Caco-2 (cell line): ENCODE data around the gene DHRS9. TPM values are rescaled to one million over a fixed set of nuclear protein-coding genes. Genes with fewer than 3 reads are reported as not detected.

Source experiments
- BruUV-seq: library from RNA; stranded (reverse); fragments of 400-500 nt; replicated peaks from 2 replicates; lab custom pipeline; 2021; lab: Mats Ljungman, UMichigan
- CTCF ChIA-PET: fragments of 300-600 bp; sonication (Branson Sonifier 250); formaldehyde crosslinking; loops from one replicate; lab custom pipeline; 2022; ENCODE audit warnings: antibody characterized with exemption; lab: Charles Lee
- POLR2A ChIA-PET: fragments of 300-600 bp; sonication (Branson Sonifier 250); formaldehyde crosslinking; loops from one replicate; lab custom pipeline; 2022; ENCODE audit warnings: antibody characterized with exemption; lab: Charles Lee
- DNase-seq, 2 experiments: peaks; one replicate each; pipeline versions ENCODE4 v3.0.0 to v3.0.0-alpha.2; 2020 to 2022
- H3K27me3 ChIP-seq: replicated peaks from 2 replicates; pipeline ENCODE4 v1.6.0; 2011; ENCODE audit warnings: low read length; ENCODE audit not compliant: control insufficient read depth, insufficient read depth
- H3K36me3 ChIP-seq: 2 replicates; pipeline ENCODE4 v1.5.1; 2011; ENCODE audit warnings: low read length; ENCODE audit not compliant: control insufficient read depth, insufficient read depth
- H3K4me1 ChIP-seq: fragments of 250-450 bp; sonication (Bioruptor Pico); 2 replicates; pipeline ENCODE4 v1.5.1; 2020; ENCODE audit warnings: mild to moderate bottlenecking
- H3K4me3 ChIP-seq: 2 replicates; pipeline ENCODE4 v1.5.1; 2011; ENCODE audit warnings: low read depth, mild to moderate bottlenecking, control low read depth, low read length
- H3K9me3 ChIP-seq: fragments of 250-450 bp; sonication (Bioruptor Pico); 2 replicates; pipeline ENCODE4 v1.5.1; 2020; ENCODE audit warnings: mild to moderate bottlenecking, moderate library complexity
- H3K27ac Mint-ChIP-seq: one replicate; pipeline ENCODE4 v1.8.0; 2022; ENCODE audit warnings: mixed read lengths; ENCODE audit not compliant: unreplicated experiment
- H3K27me3 Mint-ChIP-seq: one replicate; pipeline ENCODE4 v1.8.0; 2022; ENCODE audit warnings: mixed read lengths; ENCODE audit not compliant: insufficient read depth, unreplicated experiment
- H3K36me3 Mint-ChIP-seq: one replicate; pipeline ENCODE4 v1.8.0; 2022; ENCODE audit warnings: mild to moderate bottlenecking, mixed read lengths; ENCODE audit not compliant: insufficient read depth, unreplicated experiment
- H3K4me1 Mint-ChIP-seq: one replicate; pipeline ENCODE4 v1.8.0; 2022; ENCODE audit warnings: low read depth, mixed read lengths; ENCODE audit not compliant: unreplicated experiment
- H3K4me3 Mint-ChIP-seq: one replicate; pipeline ENCODE4 v1.8.0; 2022; ENCODE audit warnings: mild to moderate bottlenecking, moderate library complexity, mixed read lengths; ENCODE audit not compliant: unreplicated experiment
- H3K9me3 Mint-ChIP-seq: one replicate; pipeline ENCODE4 v1.8.0; 2022; ENCODE audit warnings: mixed read lengths; ENCODE audit not compliant: unreplicated experiment
- CTCF ChIP-seq, 2 experiments: fragments of 200-600 bp in 1 of 2; IDR thresholded peaks; 1 replicate in 1 of 2; 2 replicates in 1 of 2; pipeline versions ENCODE4 v1.5.1 to v1.8.0; 2011 to 2022; ENCODE audit warnings: antibody characterized with exemption in 1 of 2, control low read depth in 1 of 2, inconsistent platforms in 1 of 2, low read depth in 1 of 2, low read length in 1 of 2, mild to moderate bottlenecking in 1 of 2, moderate library complexity in 1 of 2; ENCODE audit not compliant: insufficient read depth in 1 of 2, severe bottlenecking in 1 of 2, unreplicated experiment in 1 of 2
- intact Hi-C: fragments of 100-400 bp; cut with micrococcal nuclease; formaldehyde crosslinking; loops from one replicate; pipeline ENCODE4 v1.10.0; 2022; ENCODE audit not compliant: unreplicated experiment
- total RNA-seq: library from RNA; stranded (reverse); gene quantifications from 2 replicates; pipeline ENCODE4 v1.2.3, GENCODE V29; 2022

Gene DHRS9
- total RNA-seq, 1 experiment from 2014 or later = not detected

GRCh38 chr2:169077674-169078240, 8.4 kb downstream of the DHRS9 start:
- intact Hi-C loops = no loop called here
- Mint-ChIP-seq H3K36me3 (no peaks in the 10 kb centered on the region), H3K27ac (no peak overlapping the region), H3K4me1 (no peaks in the 10 kb centered on the region), H3K27me3 (peaks cover 14% of the 10 kb centered on the region), H3K4me3 (no peak overlapping the region), H3K9me3 (no peaks in the 10 kb centered on the region)
- DNase-seq = no peak
- ChIA-PET CTCF (no interaction called here), POLR2A (no interaction called here)
- no peaks in the 10 kb centered on the region for H3K27me3 ChIP-seq
- no peaks in the 10 kb centered on the region for H3K4me1 ChIP-seq
- no peaks in the 10 kb centered on the region for H3K9me3 ChIP-seq
- no TSS peak for BruUV-seq
- no peaks in the 10 kb centered on the region for H3K36me3 ChIP-seq
- TF ChIP-seq CTCF (IDR thresholded peaks at IDR 0.05; ENCODE audit: insufficient read depth in 1 of 2, low read depth in 1 of 2, low read length in 1 of 2, severe bottlenecking in 1 of 2, unreplicated experiment in 1 of 2) = no peak
- H3K4me3 ChIP-seq = no peak overlapping the region

GRCh38 chr2:169080250-169081069, 11.1 kb downstream of the DHRS9 start:
- no peak for DNase-seq
- no peak for TF ChIP-seq CTCF (IDR thresholded peaks at IDR 0.05; ENCODE audit: insufficient read depth in 1 of 2, low read depth in 1 of 2, low read length in 1 of 2, severe bottlenecking in 1 of 2, unreplicated experiment in 1 of 2)
- Histone ChIP-seq H3K9me3 (no peaks in the 10 kb centered on the region; the same call in 1 of the 2 replicates), H3K4me1 (no peaks in the 10 kb centered on the region), H3K27me3 (no peaks in the 10 kb centered on the region), H3K4me3 (no peak overlapping the region), H3K36me3 (no peaks in the 10 kb centered on the region)
- BruUV-seq = no TSS peak
- Mint-ChIP-seq H3K4me1 (no peaks in the 10 kb centered on the region), H3K36me3 (no peaks in the 10 kb centered on the region), H3K9me3 (peaks cover 6% of the 10 kb centered on the region), H3K27me3 (peaks cover 13% of the 10 kb centered on the region), H3K27ac (no peak overlapping the region), H3K4me3 (no peak overlapping the region)
- ChIA-PET CTCF (no interaction called here), POLR2A (no interaction called here)
- intact Hi-C loops = no loop called here

- no peaks in the 10 kb centered on the region for H3K4me1 Mint-ChIP-seq
- POLR2A ChIA-PET = no interaction called here
- H3K27me3 Mint-ChIP-seq = peaks cover 14% of the 10 kb centered on the region
- H3K27ac Mint-ChIP-seq = no peak overlapping the region
- CTCF ChIA-PET = no interaction called here
- Histone ChIP-seq H3K4me1 (no peaks in the 10 kb centered on the region), H3K36me3 (no peaks in the 10 kb centered on the region), H3K4me3 (no peak overlapping the region), H3K27me3 (no peaks in the 10 kb centered on the region), H3K9me3 (no peaks in the 10 kb centered on the region; the same call in 1 of the 2 replicates)
- H3K36me3 Mint-ChIP-seq = no peaks in the 10 kb centered on the region
- no TSS peak for BruUV-seq
- H3K9me3 Mint-ChIP-seq = peaks cover 17% of the 10 kb centered on the region
- no peak for DNase-seq
- TF ChIP-seq CTCF (IDR thresholded peaks at IDR 0.05; ENCODE audit: insufficient read depth in 1 of 2, low read depth in 1 of 2, low read length in 1 of 2, severe bottlenecking in 1 of 2, unreplicated experiment in 1 of 2) = no peak
- intact Hi-C loops = no loop called here
- H3K4me3 Mint-ChIP-seq = no peak overlapping the region
Measured at GRCh38 chr2:169081551-169081950, 12.2 kb downstream of the DHRS9 start.
